ENCODE results near the gene TRHDE.

The TRHDE gene

GRCh38 chr12:72241552-72241951 lies 30.6 kb upstream of the TRHDE start:
- no peak for TF ChIP-seq ZNF707 (tag by site-specific recombination; IDR thresholded peaks at IDR 0.05)
- TF ChIP-seq TCF7L2 (IDR thresholded peaks at IDR 0.05; ENCODE audit: borderline replicate concordance, low read depth, low read length) = no peak
- no peak for TF ChIP-seq ELK4 (IDR thresholded peaks at IDR 0.05; ENCODE audit: borderline replicate concordance, low read depth, low read length)
- no peak for TF ChIP-seq ZNF146 (tag by site-specific recombination; IDR thresholded peaks at IDR 0.05)
- TF ChIP-seq ZBTB20 (tag by site-specific recombination; IDR thresholded peaks at IDR 0.05) = no peak
- TF ChIP-seq ZNF621 (tag by site-specific recombination; IDR thresholded peaks at IDR 0.05) = no peak
- no peak for TF ChIP-seq ZNF580 (tag by site-specific recombination; IDR thresholded peaks at IDR 0.05)
- TF ChIP-seq ZNF600 (tag by site-specific recombination; IDR thresholded peaks at IDR 0.05) = no peak
- no peak for TF ChIP-seq ATF2 (tag by site-specific recombination; IDR thresholded peaks at IDR 0.05; ENCODE audit: low read depth)
- TF ChIP-seq KLF16 (tag by site-specific recombination; IDR thresholded peaks at IDR 0.05) = no peak
- no peak for TF ChIP-seq ZNF776 (tag by site-specific recombination; IDR thresholded peaks at IDR 0.05; ENCODE audit: borderline replicate concordance)
- no peak for TF ChIP-seq ZNF311 (tag by site-specific recombination; IDR thresholded peaks at IDR 0.05; ENCODE audit: borderline replicate concordance)
- no peak for TF ChIP-seq ZNF596 (tag by site-specific recombination; IDR thresholded peaks at IDR 0.05)
- TF ChIP-seq ZNF654 (tag by site-specific recombination; IDR thresholded peaks at IDR 0.05; ENCODE audit: low read depth) = no peak
- TF ChIP-seq ZNF324 (tag by site-specific recombination; IDR thresholded peaks at IDR 0.05) = no peak
- TF ChIP-seq ZNF138 (tag by site-specific recombination; IDR thresholded peaks at IDR 0.05; ENCODE audit: borderline replicate concordance) = no peak
- no peak for TF ChIP-seq ZNF214 (tag by site-specific recombination; IDR thresholded peaks at IDR 0.05; ENCODE audit: borderline replicate concordance)
- TF ChIP-seq ZBTB11 (tag by site-specific recombination; conservative IDR thresholded peaks at IDR 0.05; ENCODE audit: low read depth) = no peak
- ChIA-PET POLR2A (no interaction called here), CTCF (no interaction called here)

GRCh38 chr12:72242946-72243345 lies 29.2 kb upstream of the TRHDE start:
- H3K36me3 ChIP-seq (ENCODE audit: control insufficient read depth in 2 of 2, insufficient read depth in 1 of 2, low read length in 2 of 2) = no peaks in the 10 kb centered on the region
- no peak overlapping the region for H3K4me3 ChIP-seq (ENCODE audit: low read depth, low read length)
- no peaks in the 10 kb centered on the region for H3K9me3 ChIP-seq (ENCODE audit: control insufficient read depth, insufficient read depth, low read depth, low read length)
- no peak overlapping the region for H3K27ac ChIP-seq (ENCODE audit: extremely low read depth, low read depth, low read length)
- ChIA-PET CTCF (interaction anchor here (0.6 kb wide), 1 partner anchor 21 kb away, joined by 3 read pairs; no protein-coding TSS in a partner anchor), POLR2A (no interaction called here)
- no peak for TF ChIP-seq MEIS1 (CRISPR knock-in tag; IDR thresholded peaks at IDR 0.05; ENCODE audit: borderline replicate concordance)
- no peak for TF ChIP-seq ZBTB7A (tag by site-specific recombination; IDR thresholded peaks at IDR 0.05; ENCODE audit: low read depth)
- TF ChIP-seq ZNF140 (tag by site-specific recombination; IDR thresholded peaks at IDR 0.05) = no peak
- no peak for TF ChIP-seq ZNF133 (tag by site-specific recombination; IDR thresholded peaks at IDR 0.05)
- no peak for TF ChIP-seq ZNF311 (tag by site-specific recombination; IDR thresholded peaks at IDR 0.05; ENCODE audit: borderline replicate concordance)
- TF ChIP-seq ZNF362 (tag by site-specific recombination; IDR thresholded peaks at IDR 0.05) = no peak
- no peak for TF ChIP-seq ZNF157 (tag by site-specific recombination; IDR thresholded peaks at IDR 0.05)
- TF ChIP-seq ZFP69B (tag by site-specific recombination; IDR thresholded peaks at IDR 0.05) = no peak
- TF ChIP-seq ZNF24 (tag by site-specific recombination; IDR thresholded peaks at IDR 0.05) = no peak
- TF ChIP-seq ZNF548 (tag by site-specific recombination; IDR thresholded peaks at IDR 0.05) = no peak
- TF ChIP-seq ZSCAN30 (tag by site-specific recombination; IDR thresholded peaks at IDR 0.05) = no peak
- TF ChIP-seq ZNF768 (tag by site-specific recombination; IDR thresholded peaks at IDR 0.05) = no peak
- no peak for TF ChIP-seq IKZF3 (tag by site-specific recombination; IDR thresholded peaks at IDR 0.05)
- TF ChIP-seq ZNF785 (tag by site-specific recombination; IDR thresholded peaks at IDR 0.05) = no peak
- no peaks in the 10 kb centered on the region for H3K4me1 ChIP-seq (ENCODE audit: control insufficient read depth, insufficient read depth, low read length)

More at GRCh38 chr12:72241552-72241951, 30.6 kb upstream of the TRHDE start:
- H3K27ac ChIP-seq (ENCODE audit: extremely low read depth, low read depth, low read length) = no peak overlapping the region
- H3K4me3 ChIP-seq (ENCODE audit: low read depth, low read length) = no peak overlapping the region
- H3K9me3 ChIP-seq (ENCODE audit: control insufficient read depth, insufficient read depth, low read depth, low read length) = no peaks in the 10 kb centered on the region
- H3K36me3 ChIP-seq (ENCODE audit: control insufficient read depth in 2 of 2, insufficient read depth in 1 of 2, low read length in 2 of 2) = no peaks in the 10 kb centered on the region
- no peaks in the 10 kb centered on the region for H3K4me1 ChIP-seq (ENCODE audit: control insufficient read depth, insufficient read depth, low read length)
